ENCODE results near the gene PPDPF. TPM values are rescaled to one million over a fixed set of nuclear protein-coding genes. Genes with fewer than 3 reads are reported as not detected.

PPDPF gene
- total RNA-seq = 39.5 and 58.0 TPM in 2 replicates
- 29.7 and 34.0 TPM in 2 replicates for polyA plus RNA-seq
- polyA plus RNA-seq (2012) = 352 and 430 TPM in 2 replicates
- 38.1 and 71.2 TPM in 2 replicates for polyA minus RNA-seq (ENCODE audit: low replicate concordance)

GRCh38 chr20:63520504-63520933 lies at the start of gene PPDPF:
Gene PPDPF (plus strand): TSS chr20:63520765. CDS start chr20:63521309, 544 bp downstream.
- peak; percentile 67 to 80 for DNase-seq (ENCODE audit: low read depth in 2 of 2)
- H3K27ac ChIP-seq (ENCODE audit: insufficient read depth, low read length) = peak within 1 kb of the TSS; percentile 79

GRCh38 chr20:63471002-63471716 lies 49.4 kb upstream of the PPDPF start:
- Histone ChIP-seq H3K9me3 (ENCODE audit: control insufficient read depth, insufficient read depth, low read depth, low read length) (no peaks in the 10 kb centered on the region), H3K27me3 (ENCODE audit: control insufficient read depth, insufficient read depth, low read length) (peaks cover 20% of the 10 kb centered on the region), H4K20me1 (ENCODE audit: control insufficient read depth, extremely low read depth, insufficient read depth, low read length) (no peaks in the 10 kb centered on the region), H3K79me2 (ENCODE audit: control insufficient read depth, insufficient read depth, low read length) (no peaks in the 10 kb centered on the region), H3K27ac (ENCODE audit: insufficient read depth, low read length) (no peak overlapping the region), H3K9ac (ENCODE audit: insufficient read depth, low read length) (no peak overlapping the region), H3K4me1 (ENCODE audit: control insufficient read depth, extremely low read depth, insufficient read depth, low read length) (no peaks in the 10 kb centered on the region), H3K4me2 (ENCODE audit: extremely low read depth, insufficient read depth, low read length) (no peak overlapping the region), H3K4me3 (replicated peaks in 1 of 4; ENCODE audit: control extremely low read depth in 1 of 4, insufficient read depth in 1 of 4, low read depth in 3 of 4, low read length in 4 of 4) (no peak overlapping the region), H2AFZ (ENCODE audit: low read length) (no peak overlapping the region), H3K36me3 (ENCODE audit: control insufficient read depth, insufficient read depth, low read length) (no peaks in the 10 kb centered on the region)
- TF ChIP-seq CTCF (conservative IDR thresholded peaks at IDR 0.05 in 1 of 2, IDR thresholded peaks at IDR 0.05 in 1 of 2; ENCODE audit: low read depth in 1 of 2, low read length in 2 of 2) = no peak
- TF ChIP-seq EZH2 (IDR thresholded peaks at IDR 0.05; ENCODE audit: low read length, missing control alignments) = peak; percentile 25
- no peak for DNase-seq (ENCODE audit: low read depth in 2 of 2)

More at GRCh38 chr20:63520504-63520933, at the start of gene PPDPF:
- TF ChIP-seq EZH2 (IDR thresholded peaks at IDR 0.05; ENCODE audit: low read length, missing control alignments) = no peak
- TF ChIP-seq CTCF (conservative IDR thresholded peaks at IDR 0.05 in 1 of 2, IDR thresholded peaks at IDR 0.05 in 1 of 2; ENCODE audit: low read depth in 1 of 2, low read length in 2 of 2) = no peak
- H4K20me1 ChIP-seq (ENCODE audit: control insufficient read depth, extremely low read depth, insufficient read depth, low read length) = no peaks in the 10 kb centered on the region
- H2AFZ ChIP-seq (ENCODE audit: low read length) = peak within 1 kb of the TSS; percentile 62
- H3K9me3 ChIP-seq (ENCODE audit: control insufficient read depth, insufficient read depth, low read depth, low read length) = no peaks in the 10 kb centered on the region
- peaks cover 14% of the 10 kb centered on the region for H3K79me2 ChIP-seq (ENCODE audit: control insufficient read depth, insufficient read depth, low read length)
- peak within 1 kb of the TSS; percentile 87 for H3K4me2 ChIP-seq (ENCODE audit: extremely low read depth, insufficient read depth, low read length)
- H3K27me3 ChIP-seq (ENCODE audit: control insufficient read depth, insufficient read depth, low read length) = no peaks in the 10 kb centered on the region
- peak within 1 kb of the TSS; percentile 81 for H3K9ac ChIP-seq (ENCODE audit: insufficient read depth, low read length)
- H3K36me3 ChIP-seq (ENCODE audit: control insufficient read depth, insufficient read depth, low read length) = peaks cover 5% of the 10 kb centered on the region
- peak within 1 kb of the TSS; percentile 69 to 92 (median 92) for H3K4me3 ChIP-seq (replicated peaks in 1 of 4; ENCODE audit: control extremely low read depth in 1 of 4, insufficient read depth in 1 of 4, low read depth in 3 of 4, low read length in 4 of 4)
- peaks cover 2% of the 10 kb centered on the region for H3K4me1 ChIP-seq (ENCODE audit: control insufficient read depth, extremely low read depth, insufficient read depth, low read length)

GRCh38 chr20:63471717-63471980 lies 48.9 kb upstream of the PPDPF start:
- Histone ChIP-seq H4K20me1 (ENCODE audit: control insufficient read depth, extremely low read depth, insufficient read depth, low read length) (no peaks in the 10 kb centered on the region), H3K4me2 (ENCODE audit: extremely low read depth, insufficient read depth, low read length) (no peak overlapping the region), H3K79me2 (ENCODE audit: control insufficient read depth, insufficient read depth, low read length) (no peaks in the 10 kb centered on the region), H3K4me1 (ENCODE audit: control insufficient read depth, extremely low read depth, insufficient read depth, low read length) (no peaks in the 10 kb centered on the region), H3K9ac (ENCODE audit: insufficient read depth, low read length) (no peak overlapping the region), H2AFZ (ENCODE audit: low read length) (no peak overlapping the region), H3K9me3 (ENCODE audit: control insufficient read depth, insufficient read depth, low read depth, low read length) (no peaks in the 10 kb centered on the region), H3K27ac (ENCODE audit: insufficient read depth, low read length) (no peak overlapping the region), H3K27me3 (ENCODE audit: control insufficient read depth, insufficient read depth, low read length) (peaks cover 20% of the 10 kb centered on the region), H3K4me3 (replicated peaks in 1 of 4; ENCODE audit: control extremely low read depth in 1 of 4, insufficient read depth in 1 of 4, low read depth in 3 of 4, low read length in 4 of 4) (no peak overlapping the region), H3K36me3 (ENCODE audit: control insufficient read depth, insufficient read depth, low read length) (no peaks in the 10 kb centered on the region)
- no peak for DNase-seq (ENCODE audit: low read depth in 2 of 2)
- no peak for TF ChIP-seq CTCF (conservative IDR thresholded peaks at IDR 0.05 in 1 of 2, IDR thresholded peaks at IDR 0.05 in 1 of 2; ENCODE audit: low read depth in 1 of 2, low read length in 2 of 2)
- TF ChIP-seq EZH2 (IDR thresholded peaks at IDR 0.05; ENCODE audit: low read length, missing control alignments) = no peak
